Naive thymus-derived CD4-positive, alpha-beta T cell (primary cell): ENCODE measurements around the gene KCNAB1. TPM values are rescaled to one million over a fixed set of nuclear protein-coding genes. Genes with fewer than 3 reads are reported as not detected.
"Not testable (repeated sequence)": the region's sequence is repeated elsewhere in the genome, so short reads cannot be mapped to it uniquely, and the experiment has no call there.

Source experiments
- ATAC-seq: fragments of 150-1000 bp; cut with Tn5 transposase; 2 replicates; pipeline ENCODE4 v1.10.0; 2021; ENCODE audit warnings: mild to moderate bottlenecking, moderate library complexity
- CTCF ChIA-PET: fragments of 350-600 bp; sonication (Branson Sonifier 250); formaldehyde crosslinking; loops from one replicate; lab custom pipeline; 2021; ENCODE audit warnings: antibody characterized with exemption; lab: Charles Lee
- POLR2A ChIA-PET: fragments of 350-600 bp; sonication (Branson Sonifier 250); formaldehyde crosslinking; loops from one replicate; lab custom pipeline; 2021; ENCODE audit warnings: antibody characterized with exemption, inconsistent platforms; lab: Charles Lee
- DNase-seq, 9 donors: peaks; one replicate each; pipeline versions ENCODE4 v3.0.0 to v3.0.0-alpha.2; 2020 to 2022; ENCODE audit warnings: mixed read lengths in 1 of 9
- H3K27ac ChIP-seq: one replicate; pipeline ENCODE4 v1.7.0; 2013; ENCODE audit warnings: mild to moderate bottlenecking, low read depth, low read length, moderate library complexity
- H3K27me3 ChIP-seq, 2 donors: one replicate each; pipeline ENCODE4 v1.7.0; 2013; ENCODE audit warnings: low read length in 2 of 2, mild to moderate bottlenecking in 2 of 2, moderate library complexity in 2 of 2; ENCODE audit not compliant: control insufficient read depth in 2 of 2, insufficient read depth in 2 of 2
- H3K36me3 ChIP-seq, 3 experiments: 1 replicate in 2 of 3; 2 replicates in 1 of 3; pipeline ENCODE4 v1.7.0; 2013; ENCODE audit warnings: low read length in 3 of 3, mild to moderate bottlenecking in 3 of 3, moderate library complexity in 1 of 3; ENCODE audit not compliant: insufficient read depth in 3 of 3, control insufficient read depth in 2 of 3
- H3K4me1 ChIP-seq, 2 donors: one replicate each; pipeline ENCODE4 v1.7.0; 2013; ENCODE audit warnings: low read length in 2 of 2, mild to moderate bottlenecking in 2 of 2, moderate library complexity in 1 of 2; ENCODE audit not compliant: control insufficient read depth in 2 of 2, insufficient read depth in 2 of 2
- H3K4me3 ChIP-seq: 2 replicates; pipeline ENCODE4 v1.7.0; 2013; ENCODE audit warnings: mild to moderate bottlenecking, low read length
- H3K9me3 ChIP-seq, 3 experiments: 1 replicate in 2 of 3; 2 replicates in 1 of 3; pipeline ENCODE4 v1.7.0; 2013; ENCODE audit warnings: low read length in 3 of 3; ENCODE audit not compliant: control insufficient read depth in 2 of 3
- H3K27ac Mint-ChIP-seq, 9 donors: one replicate each; pipeline ENCODE4 v1.8.0; 2020 to 2022; ENCODE audit warnings: mixed read lengths in 9 of 9, mild to moderate bottlenecking in 8 of 9, moderate library complexity in 5 of 9, inconsistent platforms in 2 of 9
- H3K27me3 Mint-ChIP-seq, 5 donors: one replicate each; pipeline ENCODE4 v1.8.0; 2021 to 2022; ENCODE audit warnings: mixed read lengths in 5 of 5, mild to moderate bottlenecking in 1 of 5
- H3K36me3 Mint-ChIP-seq, 5 donors: one replicate each; pipeline ENCODE4 v1.8.0; 2020 to 2022; ENCODE audit warnings: mixed read lengths in 5 of 5, mild to moderate bottlenecking in 3 of 5, inconsistent platforms in 1 of 5
- H3K4me1 Mint-ChIP-seq, 7 donors: one replicate each; pipeline ENCODE4 v1.8.0; 2020 to 2022; ENCODE audit warnings: mixed read lengths in 7 of 7, mild to moderate bottlenecking in 3 of 7, inconsistent platforms in 1 of 7
- H3K4me3 Mint-ChIP-seq, 10 donors: one replicate each; pipeline ENCODE4 v1.8.0; 2020 to 2022; ENCODE audit warnings: mild to moderate bottlenecking in 10 of 10, mixed read lengths in 10 of 10, moderate library complexity in 6 of 10, inconsistent platforms in 2 of 10
- H3K9me3 Mint-ChIP-seq, 11 donors: one replicate each; pipeline ENCODE4 v1.8.0; 2020 to 2022; ENCODE audit warnings: mixed read lengths in 11 of 11, mild to moderate bottlenecking in 4 of 11, inconsistent platforms in 1 of 11, moderate library complexity in 1 of 11
- intact Hi-C, 2 donors: fragments of 100-400 bp; cut with micrococcal nuclease; formaldehyde crosslinking; loops; one replicate each; pipeline ENCODE4 v1.15.1; 2023
- polyA plus RNA-seq, 2 donors: library from polyadenylated mRNA; unstranded; fragments of 300-500 nt; fragmentation: Illumina TruSeq; gene quantifications; one replicate each; pipeline ENCODE4 v1.2.3, GENCODE V29; 2021
- total RNA-seq, 6 experiments: library from RNA in 5 of 6; stranded (reverse) in 5 of 6; gene quantifications; 1 replicate in 5 of 6; 2 replicates in 1 of 6; pipeline ENCODE4 v1.2.3 and lab custom pipeline; 2021 to 2026

KCNAB1 gene
- total and polyA plus RNA-seq, 7 experiments from 2014 or later, result 0.09 to 0.17 TPM; not detected in 5

- Histone ChIP-seq H3K9me3 (no peaks in the 10 kb centered on the region), H3K27me3 (no peaks in the 10 kb centered on the region), H3K4me1 (no peaks in the 10 kb centered on the region), H3K36me3 (no peaks in the 10 kb centered on the region), H3K27ac (no peak overlapping the region), H3K4me3 (no peak overlapping the region)
- ChIA-PET POLR2A (no interaction called here), CTCF (no interaction called here)
- intact Hi-C loops, result no loop called here
- H3K27me3 Mint-ChIP-seq, result peaks cover 13 to 29% (median 24%) of the 10 kb centered on the region in 5 donors
- H3K9me3 Mint-ChIP-seq, result peaks cover 0 to 2% (median 0%) of the 10 kb centered on the region in 11 donors
- peaks cover 0 to 2% (median 0%) of the 10 kb centered on the region in 7 donors for H3K4me1 Mint-ChIP-seq
- no peak overlapping the region for H3K4me3 Mint-ChIP-seq
- no peak for DNase-seq
- ATAC-seq, result no peak
- no peak overlapping the region for H3K27ac Mint-ChIP-seq
- H3K36me3 Mint-ChIP-seq, result no peaks in the 10 kb centered on the region
Observed at GRCh38 chr3:156230278-156230900, 110.0 kb downstream of the KCNAB1 start.

GRCh38 chr3:156231221-156231620 lies 110.8 kb downstream of the KCNAB1 start:
- H3K4me3 Mint-ChIP-seq, H3K9me3 ChIP-seq, H3K4me1 Mint-ChIP-seq, H3K4me3 ChIP-seq, H3K4me1 ChIP-seq, H3K27me3 ChIP-seq, H3K9me3 Mint-ChIP-seq, ATAC-seq, CTCF ChIA-PET, H3K36me3 Mint-ChIP-seq, DNase-seq, intact Hi-C loops, H3K27ac Mint-ChIP-seq, POLR2A ChIA-PET, H3K27ac ChIP-seq, H3K36me3 ChIP-seq: not testable (repeated sequence)
- peaks cover 13 to 29% (median 25%) of the 10 kb centered on the region in 5 donors for H3K27me3 Mint-ChIP-seq

- peaks cover 12 to 34% (median 26%) of the 10 kb centered on the region in 5 donors for H3K27me3 Mint-ChIP-seq
- CTCF ChIA-PET, result no interaction called here
- no peak for ATAC-seq
Observed at GRCh38 chr3:156233876-156234275, 113.5 kb downstream of the KCNAB1 start.

GRCh38 chr3:156236556-156237260 lies 116.3 kb downstream of the KCNAB1 start:
- Histone ChIP-seq H3K4me1 (no peaks in the 10 kb centered on the region), H3K9me3 (no peaks in the 10 kb centered on the region), H3K4me3 (no peak overlapping the region), H3K27ac (no peak overlapping the region), H3K36me3 (no peaks in the 10 kb centered on the region), H3K27me3 (no peaks in the 10 kb centered on the region)
- Mint-ChIP-seq H3K4me3 (no peak overlapping the region), H3K9me3 (peaks cover 0 to 2% (median 0%) of the 10 kb centered on the region in 11 donors), H3K4me1 (peaks cover 0 to 2% (median 0%) of the 10 kb centered on the region in 7 donors), H3K36me3 (no peaks in the 10 kb centered on the region), H3K27me3 (peaks cover 5 to 30% (median 22%) of the 10 kb centered on the region in 5 donors), H3K27ac (no peak overlapping the region)
- CTCF ChIA-PET, result no interaction called here
- POLR2A ChIA-PET, result no interaction called here
- ATAC-seq (no peak), DNase-seq (no peak)
- intact Hi-C loops, result no loop called here

More at GRCh38 chr3:156233876-156234275, 113.5 kb downstream of the KCNAB1 start:
- peaks cover 0 to 2% (median 0%) of the 10 kb centered on the region in 11 donors for H3K9me3 Mint-ChIP-seq
- H3K27me3 ChIP-seq, result no peaks in the 10 kb centered on the region
- no peaks in the 10 kb centered on the region for H3K4me1 ChIP-seq
- no peaks in the 10 kb centered on the region for H3K9me3 ChIP-seq
- DNase-seq, result no peak
- intact Hi-C loops, result no loop called here
- H3K4me3 ChIP-seq, result no peak overlapping the region
- POLR2A ChIA-PET, result no interaction called here
- no peak overlapping the region for H3K27ac Mint-ChIP-seq
- no peaks in the 10 kb centered on the region for H3K36me3 Mint-ChIP-seq
- H3K36me3 ChIP-seq, result no peaks in the 10 kb centered on the region
- H3K4me1 Mint-ChIP-seq, result peaks cover 0 to 2% (median 0%) of the 10 kb centered on the region in 7 donors
- no peak overlapping the region for H3K4me3 Mint-ChIP-seq
- no peak overlapping the region for H3K27ac ChIP-seq

GRCh38 chr3:156240642-156241041 lies 120.3 kb downstream of the KCNAB1 start:
- no peak overlapping the region for H3K27ac Mint-ChIP-seq
- peaks cover 0 to 1% (median 0%) of the 10 kb centered on the region in 11 donors for H3K9me3 Mint-ChIP-seq
- ATAC-seq (no peak), DNase-seq (no peak)
- Histone ChIP-seq H3K27ac (no peak overlapping the region), H3K27me3 (no peaks in the 10 kb centered on the region), H3K4me3 (no peak overlapping the region), H3K36me3 (no peaks in the 10 kb centered on the region), H3K4me1 (no peaks in the 10 kb centered on the region), H3K9me3 (no peaks in the 10 kb centered on the region)
- peaks cover 3 to 20% (median 9%) of the 10 kb centered on the region in 5 donors for H3K27me3 Mint-ChIP-seq
- no peaks in the 10 kb centered on the region for H3K36me3 Mint-ChIP-seq
- ChIA-PET CTCF (no interaction called here), POLR2A (no interaction called here)
- intact Hi-C loops, result no loop called here
- no peaks in the 10 kb centered on the region for H3K4me1 Mint-ChIP-seq
- no peak overlapping the region for H3K4me3 Mint-ChIP-seq

GRCh38 chr3:156246961-156247725 lies 126.8 kb downstream of the KCNAB1 start:
- peaks cover 13 to 47% (median 21%) of the 10 kb centered on the region in 5 donors for H3K27me3 Mint-ChIP-seq
- H3K4me1 ChIP-seq, result no peaks in the 10 kb centered on the region
- intact Hi-C loops, result no loop called here
- H3K4me3 Mint-ChIP-seq, result no peak overlapping the region
- no peaks in the 10 kb centered on the region for H3K36me3 ChIP-seq
- CTCF ChIA-PET, result no interaction called here
- H3K4me1 Mint-ChIP-seq, result no peaks in the 10 kb centered on the region
- H3K27ac ChIP-seq, result no peak overlapping the region
- no peaks in the 10 kb centered on the region for H3K36me3 Mint-ChIP-seq
- H3K27me3 ChIP-seq, result no peaks in the 10 kb centered on the region
- peaks cover 0 to 1% (median 0%) of the 10 kb centered on the region in 11 donors for H3K9me3 Mint-ChIP-seq
- no peak overlapping the region for H3K4me3 ChIP-seq
- no peak overlapping the region for H3K27ac Mint-ChIP-seq
- POLR2A ChIA-PET, result no interaction called here
- no peak for ATAC-seq
- H3K9me3 ChIP-seq, result no peaks in the 10 kb centered on the region
- no peak for DNase-seq
